CD4-positive, alpha-beta memory T cell (primary cell): ENCODE data around the gene TSC1. TPM values are rescaled to one million over a fixed set of nuclear protein-coding genes. Genes with fewer than 3 reads are reported as not detected.

Experiments used
- CTCF ChIA-PET: fragments of 350-600 bp; sonication (Branson Sonifier 250); formaldehyde crosslinking; loops from one replicate; lab custom pipeline; 2021; ENCODE audit warnings: inconsistent platforms; ENCODE audit not compliant: partially characterized antibody; lab: Charles Lee
- POLR2A ChIA-PET: fragments of 350-600 bp; sonication (Branson Sonifier 250); formaldehyde crosslinking; loops from one replicate; lab custom pipeline; 2021; ENCODE audit not compliant: partially characterized antibody; lab: Charles Lee
- DNase-seq, 5 donors: peaks; one replicate each; pipeline versions ENCODE4 v3.0.0 to v3.0.0-alpha.2; 2020 to 2022; ENCODE audit warnings: mixed read lengths in 1 of 5
- H3K27ac ChIP-seq: one replicate; pipeline ENCODE4 v1.7.0; 2013; ENCODE audit warnings: low read depth, low read length
- H3K27me3 ChIP-seq: 2 replicates; pipeline ENCODE4 v1.7.0; 2013; ENCODE audit warnings: mild to moderate bottlenecking, low read length, moderate library complexity; ENCODE audit not compliant: insufficient read depth
- H3K36me3 ChIP-seq: 2 replicates; pipeline ENCODE4 v1.7.0; 2013; ENCODE audit warnings: mild to moderate bottlenecking, low read length, moderate library complexity; ENCODE audit not compliant: insufficient read depth
- H3K4me1 ChIP-seq: 2 replicates; pipeline ENCODE4 v1.7.0; 2013; ENCODE audit warnings: mild to moderate bottlenecking, low read length, moderate library complexity; ENCODE audit not compliant: insufficient read depth
- H3K4me3 ChIP-seq, 2 donors: one replicate each; pipeline ENCODE4 v1.7.0; 2013; ENCODE audit warnings: low read length in 2 of 2, mild to moderate bottlenecking in 1 of 2
- H3K9me3 ChIP-seq, 2 donors: one replicate each; pipeline ENCODE4 v1.7.0; 2013; ENCODE audit warnings: low read length in 2 of 2, control low read depth in 1 of 2; ENCODE audit not compliant: control insufficient read depth in 1 of 2
- H3K27ac Mint-ChIP-seq, 7 donors: one replicate each; pipeline ENCODE4 v1.8.0; 2020 to 2021; ENCODE audit warnings: mixed read lengths in 7 of 7, mild to moderate bottlenecking in 6 of 7, inconsistent platforms in 3 of 7, moderate library complexity in 3 of 7
- H3K27me3 Mint-ChIP-seq, 2 donors: one replicate each; pipeline ENCODE4 v1.8.0; 2020 to 2021; ENCODE audit warnings: mixed read lengths in 2 of 2
- H3K36me3 Mint-ChIP-seq, 2 donors: one replicate each; pipeline ENCODE4 v1.8.0; 2020 to 2021; ENCODE audit warnings: mixed read lengths in 2 of 2, inconsistent platforms in 1 of 2, mild to moderate bottlenecking in 1 of 2
- H3K4me1 Mint-ChIP-seq, 4 donors: one replicate each; pipeline ENCODE4 v1.8.0; 2020 to 2021; ENCODE audit warnings: mixed read lengths in 4 of 4, mild to moderate bottlenecking in 1 of 4
- H3K4me3 Mint-ChIP-seq, 8 donors: one replicate each; pipeline ENCODE4 v1.8.0; 2020 to 2021; ENCODE audit warnings: mixed read lengths in 8 of 8, mild to moderate bottlenecking in 7 of 8, moderate library complexity in 6 of 8, inconsistent platforms in 3 of 8
- H3K9me3 Mint-ChIP-seq, 8 donors: one replicate each; pipeline ENCODE4 v1.8.0; 2020 to 2021; ENCODE audit warnings: mixed read lengths in 8 of 8, mild to moderate bottlenecking in 5 of 8, inconsistent platforms in 3 of 8, moderate library complexity in 1 of 8
- intact Hi-C: fragments of 100-400 bp; cut with micrococcal nuclease; formaldehyde crosslinking; loops from one replicate; pipeline ENCODE4 v1.15.1; 2023
- polyA plus RNA-seq, 2 donors: library from polyadenylated mRNA; unstranded; fragments of 300-500 nt; fragmentation: Illumina TruSeq; gene quantifications; one replicate each; pipeline ENCODE4 v1.2.3, GENCODE V29; 2021
- total RNA-seq, 2 experiments: library from RNA; stranded (reverse); gene quantifications; one replicate each; pipeline ENCODE4 v1.2.3, GENCODE V29; 2021

TSC1 gene
- total and polyA plus RNA-seq, 4 experiments from 2014 or later = 4.4 to 76.5 (median 43.1) TPM

DNA sequence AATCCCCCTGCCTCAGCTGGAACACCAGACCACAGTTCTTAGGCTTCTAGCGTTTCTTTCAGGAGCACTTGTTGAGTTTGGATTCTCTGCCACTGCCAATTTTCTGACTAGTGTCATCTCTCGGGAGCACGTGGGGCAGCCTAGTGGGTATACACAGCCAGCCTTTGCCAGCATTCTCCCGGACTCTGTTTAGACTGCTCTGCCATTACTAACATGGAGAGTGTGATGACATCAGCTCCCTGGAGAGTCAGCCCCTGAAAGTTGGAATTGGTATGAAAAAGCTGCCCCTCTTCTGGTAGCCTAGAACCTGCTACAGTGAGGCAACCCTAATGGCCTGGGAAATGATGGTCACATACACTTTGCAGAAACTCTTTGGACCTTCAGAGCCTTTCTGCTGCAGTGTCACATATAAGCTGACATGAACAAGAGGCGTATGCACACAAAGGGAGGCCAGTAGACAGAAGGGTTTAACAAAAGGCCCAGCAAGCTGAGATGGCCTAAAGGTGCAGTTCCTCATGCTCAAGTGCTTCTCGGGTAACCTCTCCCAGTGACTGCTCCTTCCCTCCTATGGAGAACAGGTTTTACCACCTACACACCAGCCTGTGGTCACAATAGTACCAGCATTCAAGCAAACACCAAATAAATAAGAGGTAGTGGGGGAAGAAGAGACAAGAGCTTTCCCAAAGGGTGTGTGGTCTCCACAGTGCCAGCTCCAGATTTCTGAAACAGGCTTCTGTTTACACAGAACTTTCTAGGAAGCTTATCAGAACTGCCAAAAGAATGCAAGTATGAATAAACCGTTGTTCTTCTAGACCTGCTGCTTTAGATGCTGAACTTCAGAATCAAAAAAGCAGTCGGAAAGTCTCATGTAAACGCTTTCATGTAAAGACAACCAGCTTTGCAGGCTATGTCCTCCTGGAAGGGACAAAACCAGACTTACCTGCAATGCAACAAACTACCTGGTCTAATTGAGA, 49.3 kb downstream of the TSC1 start:
- Histone ChIP-seq H3K27me3 (no peaks in the 10 kb centered on the region), H3K9me3 (no peaks in the 10 kb centered on the region), H3K27ac (no peak overlapping the region), H3K4me1 (no peaks in the 10 kb centered on the region), H3K4me3 (no peak overlapping the region), H3K36me3 (peaks cover 50% of the 10 kb centered on the region)
- ChIA-PET CTCF (interaction anchor here (1.4 kb wide), 1 partner anchor 10 kb away, joined by 3 read pairs; no protein-coding TSS in a partner anchor), POLR2A (no interaction called here)
- DNase-seq = no peak
- Mint-ChIP-seq H3K36me3 (peaks cover 34 to 61% of the 10 kb centered on the region in 2 donors), H3K9me3 (no peaks in the 10 kb centered on the region), H3K27ac (peak overlapping the region in 1 of 7 donors; percentile 15), H3K27me3 (no peaks in the 10 kb centered on the region), H3K4me3 (no peak overlapping the region), H3K4me1 (no peaks in the 10 kb centered on the region)
- intact Hi-C loops = no loop called here

DNA sequence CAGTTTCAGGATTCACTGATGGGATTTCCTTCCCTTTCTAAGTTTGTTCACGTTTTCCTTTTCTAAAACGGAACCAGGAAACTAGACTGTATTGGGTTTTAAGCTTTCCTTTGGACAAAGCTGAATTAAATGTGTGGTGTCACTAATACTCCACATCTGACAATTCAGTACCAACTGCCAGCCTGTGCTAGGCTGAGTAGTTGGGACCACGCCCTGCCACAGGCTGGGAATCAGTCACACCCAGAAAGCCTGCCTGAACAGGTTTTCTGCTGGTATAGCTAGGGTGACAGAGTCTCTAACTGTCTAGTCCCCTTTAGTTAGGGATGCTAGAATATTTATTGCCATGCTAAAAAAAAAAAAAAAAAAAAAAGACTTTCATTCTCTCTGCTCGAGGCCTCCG, 50.1 kb downstream of the TSC1 start:
- H3K9me3 ChIP-seq = no peaks in the 10 kb centered on the region
- H3K4me1 ChIP-seq = no peaks in the 10 kb centered on the region
- H3K9me3 Mint-ChIP-seq = no peaks in the 10 kb centered on the region
- no peaks in the 10 kb centered on the region for H3K4me1 Mint-ChIP-seq
- ChIA-PET POLR2A (no interaction called here), CTCF (interaction anchor here (3.1 kb wide), 1 partner anchor 8 kb away, joined by 13 read pairs; no protein-coding TSS in a partner anchor)
- peaks cover 28 to 53% of the 10 kb centered on the region in 2 donors for H3K36me3 Mint-ChIP-seq
- H3K27ac Mint-ChIP-seq = peak overlapping the region in 1 of 7 donors; percentile 15
- no peaks in the 10 kb centered on the region for H3K27me3 ChIP-seq
- DNase-seq = no peak
- H3K27ac ChIP-seq = no peak overlapping the region
- H3K4me3 ChIP-seq = no peak overlapping the region
- H3K27me3 Mint-ChIP-seq = no peaks in the 10 kb centered on the region
- peaks cover 42% of the 10 kb centered on the region for H3K36me3 ChIP-seq
- H3K4me3 Mint-ChIP-seq = no peak overlapping the region
- intact Hi-C loops = no loop called here

DNA sequence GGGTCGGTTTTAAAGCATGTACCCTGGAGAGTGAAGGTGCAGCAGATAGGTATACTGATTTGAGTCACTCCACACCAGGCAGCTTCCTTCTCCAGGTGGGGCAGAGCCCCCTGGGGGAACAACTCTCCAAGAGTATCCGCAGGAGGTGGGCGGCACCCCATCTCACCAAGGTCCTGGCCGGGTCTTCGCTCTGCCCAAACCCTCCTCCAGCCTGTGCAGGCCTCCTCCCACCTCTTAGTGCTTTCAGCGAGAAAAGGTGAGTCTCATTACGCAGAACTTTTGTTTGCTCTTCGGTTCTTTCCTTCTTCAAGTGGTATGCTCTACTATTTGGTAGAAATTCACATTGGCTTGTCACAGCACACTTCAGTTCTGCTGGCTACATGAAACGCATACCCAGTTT, 52.0 kb downstream of the TSC1 start:
- Histone ChIP-seq H3K36me3 (peaks cover 27% of the 10 kb centered on the region), H3K27me3 (no peaks in the 10 kb centered on the region), H3K9me3 (no peaks in the 10 kb centered on the region), H3K27ac (no peak overlapping the region), H3K4me3 (no peak overlapping the region), H3K4me1 (no peaks in the 10 kb centered on the region)
- H3K36me3 Mint-ChIP-seq = peaks cover 20 to 37% of the 10 kb centered on the region in 2 donors
- H3K4me1 Mint-ChIP-seq = peaks cover 0 to 9% (median 0%) of the 10 kb centered on the region in 4 donors
- no peak overlapping the region for H3K4me3 Mint-ChIP-seq
- CTCF ChIA-PET = interaction anchor here (3.1 kb wide), 1 partner anchor 10 kb away, joined by 13 read pairs; no protein-coding TSS in a partner anchor
- peak overlapping the region in 1 of 7 donors; percentile 8 for H3K27ac Mint-ChIP-seq
- no peaks in the 10 kb centered on the region for H3K27me3 Mint-ChIP-seq
- DNase-seq = no peak
- intact Hi-C loops = no loop called here
- no peaks in the 10 kb centered on the region for H3K9me3 Mint-ChIP-seq
- POLR2A ChIA-PET = no interaction called here

DNA sequence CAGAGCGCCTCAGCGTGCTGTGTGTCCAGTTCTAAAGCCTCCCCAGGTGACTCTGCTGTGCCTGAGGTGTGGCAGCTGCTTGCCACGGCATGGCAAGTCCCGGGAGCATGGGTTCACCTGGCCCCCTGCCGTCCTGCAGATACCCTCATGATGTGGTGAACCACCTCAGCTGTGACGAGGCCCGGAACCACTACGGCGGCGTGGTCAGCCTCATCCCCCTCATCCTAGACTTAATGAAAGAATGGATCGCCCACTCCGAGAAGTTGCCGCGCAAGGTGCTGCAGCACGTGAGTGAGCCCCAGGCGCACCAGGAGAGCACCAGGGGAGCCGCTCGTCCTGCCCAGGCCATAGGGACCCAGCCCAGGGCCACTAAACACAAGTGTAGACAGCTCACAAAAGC, 56.3 kb downstream of the TSC1 start:
- Histone ChIP-seq H3K27me3 (no peaks in the 10 kb centered on the region), H3K9me3 (no peaks in the 10 kb centered on the region), H3K4me3 (no peak overlapping the region), H3K36me3 (no peaks in the 10 kb centered on the region), H3K4me1 (no peaks in the 10 kb centered on the region), H3K27ac (no peak overlapping the region)
- intact Hi-C loops = no loop called here
- Mint-ChIP-seq H3K4me3 (no peak overlapping the region), H3K36me3 (peaks cover 0 to 5% of the 10 kb centered on the region in 2 donors), H3K9me3 (no peaks in the 10 kb centered on the region), H3K27ac (peak overlapping the region in 1 of 7 donors; percentile 30), H3K27me3 (no peaks in the 10 kb centered on the region), H3K4me1 (peaks cover 0 to 9% (median 0%) of the 10 kb centered on the region in 4 donors)
- DNase-seq = no peak
- POLR2A ChIA-PET = no interaction called here
- CTCF ChIA-PET = no interaction called here

DNA sequence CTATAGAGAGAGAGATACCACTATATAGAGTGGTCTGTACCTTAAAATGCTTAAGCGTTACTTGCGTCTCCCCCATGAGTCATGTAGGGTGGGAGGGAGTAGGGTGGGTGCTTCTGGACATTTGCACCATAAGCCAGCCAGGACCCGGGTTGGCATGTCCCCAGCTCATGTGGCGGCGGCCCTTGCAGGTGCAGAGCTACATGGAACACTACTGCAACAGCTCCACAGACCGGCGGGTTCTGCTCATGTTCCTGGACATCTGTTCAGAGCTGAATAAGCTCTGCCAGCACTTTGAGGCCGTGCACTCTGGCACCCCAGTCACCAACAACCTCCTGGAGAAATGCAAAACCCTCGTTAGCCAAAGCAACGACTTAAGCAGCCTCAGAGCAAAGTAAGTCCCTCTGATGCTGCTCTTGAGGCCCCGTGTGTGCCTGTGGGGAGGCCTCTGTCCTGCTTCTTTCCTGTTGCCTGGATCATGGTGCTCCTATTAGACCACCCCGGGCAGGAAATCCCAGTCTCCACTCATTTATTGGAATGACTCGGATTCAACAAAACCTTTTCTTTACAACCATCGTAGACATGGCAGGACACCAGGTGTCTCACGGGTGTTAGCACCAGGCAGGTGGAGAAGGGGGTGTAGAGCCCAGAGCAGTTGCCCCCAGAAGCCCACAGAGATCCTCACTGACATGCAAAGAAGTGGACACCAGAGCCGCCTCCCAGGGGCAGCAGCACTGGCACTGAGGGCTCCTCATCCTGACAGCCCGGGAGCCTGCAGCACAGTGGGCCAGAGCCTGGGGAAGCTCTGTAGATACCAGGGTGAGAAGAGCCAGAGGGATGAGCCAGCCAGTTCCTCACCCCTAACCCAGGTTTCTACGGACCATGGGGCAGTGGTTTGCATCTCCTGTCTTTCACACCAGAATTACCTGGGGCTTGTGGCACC, 57.0 kb downstream of the TSC1 start:
- H3K36me3 Mint-ChIP-seq = peaks cover 0 to 3% of the 10 kb centered on the region in 2 donors
- H3K4me3 Mint-ChIP-seq = no peak overlapping the region
- Histone ChIP-seq H3K4me1 (no peaks in the 10 kb centered on the region), H3K27me3 (no peaks in the 10 kb centered on the region), H3K4me3 (no peak overlapping the region), H3K9me3 (no peaks in the 10 kb centered on the region), H3K36me3 (no peaks in the 10 kb centered on the region), H3K27ac (no peak overlapping the region)
- ChIA-PET POLR2A (no interaction called here), CTCF (no interaction called here)
- DNase-seq = no peak
- no peaks in the 10 kb centered on the region for H3K9me3 Mint-ChIP-seq
- intact Hi-C loops = no loop called here
- no peak overlapping the region for H3K27ac Mint-ChIP-seq
- peaks cover 0 to 9% (median 0%) of the 10 kb centered on the region in 4 donors for H3K4me1 Mint-ChIP-seq
- H3K27me3 Mint-ChIP-seq = no peaks in the 10 kb centered on the region

DNA sequence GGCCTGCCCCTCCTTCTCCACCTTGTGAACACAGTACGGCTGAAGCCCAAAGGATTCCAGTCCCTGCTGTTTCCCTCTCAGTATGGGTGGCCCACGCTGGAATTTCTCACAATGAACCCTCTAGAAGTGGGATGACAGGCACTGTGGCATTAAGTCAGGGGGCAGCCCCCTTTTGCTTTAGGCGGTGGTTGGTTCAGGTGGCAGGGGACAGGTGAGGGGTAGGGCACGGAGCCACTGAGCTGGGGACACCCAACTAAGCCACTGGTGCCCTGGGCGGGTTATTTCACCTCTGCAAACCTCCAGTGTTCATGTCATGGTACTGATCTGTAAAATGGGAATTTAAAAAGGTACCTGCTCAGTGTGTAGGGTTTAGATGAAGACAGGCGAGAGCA, 58.1 kb downstream of the TSC1 start:
- ChIA-PET POLR2A (no interaction called here), CTCF (no interaction called here)
- no peaks in the 10 kb centered on the region for H3K36me3 ChIP-seq
- H3K27ac ChIP-seq = no peak overlapping the region
- H3K9me3 Mint-ChIP-seq = no peaks in the 10 kb centered on the region
- H3K4me3 ChIP-seq = no peak overlapping the region
- H3K9me3 ChIP-seq = no peaks in the 10 kb centered on the region
- H3K27ac Mint-ChIP-seq = no peak overlapping the region
- no peaks in the 10 kb centered on the region for H3K27me3 ChIP-seq
- no peaks in the 10 kb centered on the region for H3K27me3 Mint-ChIP-seq
- intact Hi-C loops = no loop called here
- no peaks in the 10 kb centered on the region for H3K36me3 Mint-ChIP-seq
- H3K4me1 Mint-ChIP-seq = peaks cover 0 to 9% (median 0%) of the 10 kb centered on the region in 4 donors
- no peak overlapping the region for H3K4me3 Mint-ChIP-seq
- H3K4me1 ChIP-seq = no peaks in the 10 kb centered on the region
- DNase-seq = no peak
